OCI-LY3 (cell line): ENCODE measurements around the gene UNC50.

ENCODE experiments used
- H2AFZ ChIP-seq: fragments of 200-600, 300-600 bp; shearing (Covaris generic); 2 replicates; pipeline ENCODE4 v1.6.0; 2014; ENCODE audit warnings: antibody characterized with exemption, low read depth, low read length
- H3K27ac ChIP-seq: fragments of 200-600, 300-600 bp; sonication (generic); 2 replicates; pipeline ENCODE4 v1.5.1; 2014; ENCODE audit warnings: mild to moderate bottlenecking, low read length, moderate library complexity, mixed read lengths
- H3K27me3 ChIP-seq: fragments of 200-600, 300-600 bp; sonication (generic); 2 replicates; pipeline ENCODE4 v1.6.1; 2014; ENCODE audit warnings: low read depth, low read length, mixed read lengths
- H3K36me3 ChIP-seq: fragments of 200-600, 300-600 bp; sonication (generic); replicated peaks from 2 replicates; pipeline ENCODE3; 2014; ENCODE audit warnings: low read depth, low read length, mixed read lengths
- H3K4me1 ChIP-seq: fragments of 300-600, 200-600 bp; sonication (generic); 2 replicates; pipeline ENCODE4 v1.6.1; 2014; ENCODE audit warnings: low read length, mixed read lengths
- H3K4me2 ChIP-seq: fragments of 200-600, 300-600 bp; sonication (generic); 2 replicates; pipeline ENCODE4 v1.6.1; 2014; ENCODE audit warnings: low read length, mixed read lengths
- H3K4me3 ChIP-seq: fragments of 300-600, 200-600 bp; sonication (generic); 2 replicates; pipeline ENCODE4 v1.5.1; 2014; ENCODE audit warnings: antibody characterized with exemption, mild to moderate bottlenecking, low read length, moderate library complexity
- H3K79me2 ChIP-seq: fragments of 300-600, 200-600 bp; shearing (Covaris generic); 2 replicates; pipeline ENCODE4 v1.6.1; 2014; ENCODE audit warnings: mild to moderate bottlenecking, low read length, mixed read lengths
- H3K9ac ChIP-seq: fragments of 300-600, 200-600 bp; shearing (Covaris generic); 2 replicates; pipeline ENCODE4 v1.6.0; 2014; ENCODE audit warnings: mild to moderate bottlenecking, low read length, moderate library complexity
- H3K9me3 ChIP-seq: fragments of 200-600, 300-600 bp; shearing (Covaris generic); 2 replicates; pipeline ENCODE4 v1.6.1; 2014; ENCODE audit warnings: low read length, mixed read lengths; ENCODE audit not compliant: insufficient read depth
- H4K20me1 ChIP-seq: fragments of 200-600, 300-600 bp; sonication (generic); 2 replicates; pipeline ENCODE4 v1.6.1; 2016; ENCODE audit warnings: low read length, mixed read lengths; ENCODE audit not compliant: insufficient read depth
- EZH2phosphoT487 ChIP-seq: fragments of 200-600 bp; shearing (Covaris generic); IDR thresholded peaks from 2 replicates; pipeline ENCODE4 v1.6.1; 2018; ENCODE audit warnings: antibody characterized with exemption, mixed run types, low read depth
- TF ChIP-seq, protein P1 (sequence below): fragments of 200-600, 300-600 bp; sonication (generic); IDR thresholded peaks from 2 replicates; pipeline ENCODE4 v1.5.1; 2014; ENCODE audit warnings: antibody characterized with exemption, low read length, low read depth

Gene UNC50

DNA sequence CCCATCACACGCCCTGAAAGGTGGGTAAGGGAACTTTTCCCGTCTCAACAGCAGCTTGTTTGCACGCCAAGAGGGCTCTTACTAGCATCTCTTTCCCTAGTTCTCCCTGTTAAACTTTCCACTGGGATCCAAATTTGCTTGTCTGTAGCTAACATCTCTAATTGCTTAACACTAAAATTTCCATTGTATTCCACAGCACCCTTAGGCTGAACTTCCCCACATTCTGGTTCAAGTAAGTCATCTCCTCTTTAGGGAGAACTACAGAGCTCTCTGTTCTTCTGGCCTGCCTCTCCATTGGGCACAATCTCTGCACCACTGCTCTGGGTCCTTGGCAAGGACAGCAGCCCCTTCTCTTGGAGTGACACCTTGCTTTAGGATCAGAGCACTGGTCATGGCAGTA lies 24.0 kb downstream of the UNC50 start:
- Histone ChIP-seq H3K79me2 (no peaks in the 10 kb centered on the region), H3K9me3 (no peaks in the 10 kb centered on the region), H3K4me3 (no peak overlapping the region), H2AFZ (no peak overlapping the region), H3K4me1 (peaks cover 1% of the 10 kb centered on the region), H3K4me2 (no peak overlapping the region), H4K20me1 (no peaks in the 10 kb centered on the region), H3K27me3 (peaks cover 3% of the 10 kb centered on the region; the same call in 1 of the 2 replicates), H3K27ac (no peak overlapping the region), H3K9ac (no peak overlapping the region), H3K36me3 (no peaks in the 10 kb centered on the region)
- TF ChIP-seq EZH2phosphoT487: no peak
- TF ChIP-seq, protein P1, sequence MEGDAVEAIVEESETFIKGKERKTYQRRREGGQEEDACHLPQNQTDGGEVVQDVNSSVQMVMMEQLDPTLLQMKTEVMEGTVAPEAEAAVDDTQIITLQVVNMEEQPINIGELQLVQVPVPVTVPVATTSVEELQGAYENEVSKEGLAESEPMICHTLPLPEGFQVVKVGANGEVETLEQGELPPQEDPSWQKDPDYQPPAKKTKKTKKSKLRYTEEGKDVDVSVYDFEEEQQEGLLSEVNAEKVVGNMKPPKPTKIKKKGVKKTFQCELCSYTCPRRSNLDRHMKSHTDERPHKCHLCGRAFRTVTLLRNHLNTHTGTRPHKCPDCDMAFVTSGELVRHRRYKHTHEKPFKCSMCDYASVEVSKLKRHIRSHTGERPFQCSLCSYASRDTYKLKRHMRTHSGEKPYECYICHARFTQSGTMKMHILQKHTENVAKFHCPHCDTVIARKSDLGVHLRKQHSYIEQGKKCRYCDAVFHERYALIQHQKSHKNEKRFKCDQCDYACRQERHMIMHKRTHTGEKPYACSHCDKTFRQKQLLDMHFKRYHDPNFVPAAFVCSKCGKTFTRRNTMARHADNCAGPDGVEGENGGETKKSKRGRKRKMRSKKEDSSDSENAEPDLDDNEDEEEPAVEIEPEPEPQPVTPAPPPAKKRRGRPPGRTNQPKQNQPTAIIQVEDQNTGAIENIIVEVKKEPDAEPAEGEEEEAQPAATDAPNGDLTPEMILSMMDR: no peak

DNA sequence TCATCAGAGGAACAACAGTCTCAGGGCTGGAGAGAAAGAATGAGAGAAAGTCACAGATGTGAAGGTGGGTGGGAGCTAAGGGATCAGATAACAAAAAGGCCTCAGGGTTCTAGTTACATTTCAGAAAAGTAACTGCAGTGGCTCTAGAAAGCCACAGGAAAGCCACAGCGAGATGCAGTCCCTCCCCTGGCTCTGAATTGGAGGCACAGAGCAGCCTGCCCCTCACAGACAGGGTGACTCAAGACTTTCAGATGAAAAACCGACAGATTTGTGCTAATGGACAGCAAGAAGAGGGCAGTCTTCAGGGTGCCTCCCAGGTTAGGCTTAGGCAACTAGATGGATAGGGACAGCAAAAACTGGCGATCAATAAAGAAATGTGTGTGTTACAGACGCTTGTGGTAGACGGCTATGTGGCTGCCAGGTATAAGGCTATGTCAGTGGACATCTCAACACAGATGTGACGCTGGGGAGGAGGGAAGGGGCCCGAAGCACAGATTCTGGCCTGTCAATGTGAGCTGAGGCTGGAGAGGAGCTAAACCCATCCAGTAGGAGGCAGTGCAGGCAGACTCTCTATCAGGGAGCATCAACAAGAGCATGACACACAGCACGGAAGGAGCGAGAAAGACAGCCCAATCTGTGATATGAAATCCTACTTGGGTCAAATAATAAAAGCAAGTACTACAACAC lies 26.2 kb downstream of the UNC50 start:
- Histone ChIP-seq H4K20me1 (no peaks in the 10 kb centered on the region), H2AFZ (no peak overlapping the region), H3K9me3 (no peaks in the 10 kb centered on the region), H3K4me1 (peaks cover 8% of the 10 kb centered on the region), H3K79me2 (no peaks in the 10 kb centered on the region), H3K36me3 (no peaks in the 10 kb centered on the region), H3K27ac (no peak overlapping the region), H3K9ac (no peak overlapping the region), H3K4me3 (no peak overlapping the region), H3K4me2 (no peak overlapping the region), H3K27me3 (no peaks in the 10 kb centered on the region)
- TF ChIP-seq, protein P1: peak; percentile 42
- no peak for TF ChIP-seq EZH2phosphoT487

DNA sequence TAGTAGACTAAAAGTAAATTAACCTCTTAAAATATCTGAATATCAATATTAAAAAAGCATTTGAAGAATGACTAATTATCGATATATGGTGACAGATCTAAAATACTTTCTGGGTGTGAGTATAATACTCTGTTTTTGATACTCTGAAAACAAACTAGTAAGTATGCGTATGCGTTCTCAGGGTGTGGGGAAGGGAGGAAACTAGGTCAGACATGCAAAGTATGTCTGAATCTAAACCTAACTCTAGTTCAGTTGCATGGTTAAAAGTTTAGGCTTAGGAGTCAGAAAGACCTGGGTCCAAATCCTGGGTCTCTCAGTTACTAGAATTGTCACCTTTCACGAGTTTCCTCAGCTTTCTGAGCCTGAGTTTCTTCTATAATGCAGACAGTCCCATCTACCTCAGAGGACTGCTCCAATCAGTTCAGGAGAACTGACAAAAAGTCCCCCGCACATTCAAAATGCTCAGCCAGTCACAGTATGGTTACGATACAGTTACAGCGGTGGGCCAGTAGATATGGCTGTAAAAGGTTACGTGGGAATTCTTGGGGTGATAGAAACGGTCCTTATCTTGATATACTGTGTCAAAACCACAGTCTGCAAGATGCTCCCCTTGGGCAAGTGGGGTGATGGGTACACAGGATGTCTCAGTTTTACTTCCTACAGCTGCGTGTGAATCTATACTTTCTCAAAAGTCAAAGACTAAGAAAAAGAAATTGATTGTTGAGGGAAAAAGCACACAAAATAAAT lies 29.2 kb downstream of the UNC50 start:
- Histone ChIP-seq H3K4me3 (peak overlapping the region; percentile 61), H3K27me3 (no peaks in the 10 kb centered on the region), H3K9ac (peak overlapping the region; percentile 36; the same call in 1 of the 2 replicates), H4K20me1 (no peaks in the 10 kb centered on the region), H3K36me3 (no peaks in the 10 kb centered on the region), H3K4me1 (peaks cover 8% of the 10 kb centered on the region), H3K9me3 (no peaks in the 10 kb centered on the region), H3K4me2 (peak overlapping the region; percentile 85), H2AFZ (peak overlapping the region; percentile 56), H3K27ac (peak overlapping the region; percentile 35), H3K79me2 (no peaks in the 10 kb centered on the region)
- no peak for TF ChIP-seq EZH2phosphoT487

DNA sequence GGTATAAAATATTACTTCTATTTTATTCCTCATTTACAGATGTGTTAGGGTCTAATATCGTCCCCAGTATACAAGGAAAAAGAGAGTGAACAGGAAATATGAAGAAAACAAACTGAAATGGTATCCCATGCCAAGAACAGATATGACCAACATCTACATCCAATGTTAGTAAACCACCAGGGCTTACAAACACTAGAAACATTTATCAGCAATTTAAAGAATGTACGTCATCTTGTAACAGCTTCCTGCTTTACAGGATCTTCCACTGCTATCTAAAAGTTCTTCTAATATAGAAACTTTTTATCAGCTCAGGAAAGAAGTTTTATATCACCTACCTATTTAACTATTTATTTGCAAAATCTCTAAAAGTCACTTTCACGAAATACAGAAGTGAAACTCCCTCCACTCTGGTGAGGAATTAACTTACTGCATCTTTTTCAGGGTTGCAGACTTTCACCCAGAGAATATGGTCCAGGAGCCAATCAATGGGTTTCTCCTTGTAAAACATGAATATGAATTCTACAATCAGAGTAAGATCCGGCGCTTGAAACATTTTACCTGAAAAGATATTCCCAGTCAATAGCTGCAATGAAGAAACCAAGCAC lies 35.2 kb downstream of the UNC50 start:
- H4K20me1 ChIP-seq: no peaks in the 10 kb centered on the region
- no peak overlapping the region for H3K27ac ChIP-seq
- H3K9ac ChIP-seq: no peak overlapping the region
- no peaks in the 10 kb centered on the region for H3K9me3 ChIP-seq
- no peaks in the 10 kb centered on the region for H3K79me2 ChIP-seq
- no peaks in the 10 kb centered on the region for H3K36me3 ChIP-seq
- no peak overlapping the region for H2AFZ ChIP-seq
- H3K27me3 ChIP-seq: no peaks in the 10 kb centered on the region
- peak overlapping the region; percentile 32 for H3K4me2 ChIP-seq
- H3K4me1 ChIP-seq: peaks cover 10% of the 10 kb centered on the region
- H3K4me3 ChIP-seq: no peak overlapping the region
- TF ChIP-seq EZH2phosphoT487: no peak
- TF ChIP-seq, protein P1: no peak
